22Rv1 (cell line): Measurements from ENCODE around the gene VPS41.
A peak's percentile ranks its signal among the peaks of the same experiment; 100 is the strongest.

Source experiments
- H3K27ac ChIP-seq: fragments of 450-650 bp; 2 replicates; pipeline ENCODE4 v1.5.1; 2017
- ZFX ChIP-seq: fragments of 450-650 bp; IDR thresholded peaks from 2 replicates; pipeline ENCODE4 v1.6.1; 2017; ENCODE audit warnings: antibody characterized with exemption, borderline replicate concordance
- TF ChIP-seq, protein P1 (sequence below): fragments of 450-650 bp; IDR thresholded peaks from 2 replicates; pipeline ENCODE4 v1.5.1; 2017; ENCODE audit warnings: mild to moderate bottlenecking

Gene VPS41

DNA sequence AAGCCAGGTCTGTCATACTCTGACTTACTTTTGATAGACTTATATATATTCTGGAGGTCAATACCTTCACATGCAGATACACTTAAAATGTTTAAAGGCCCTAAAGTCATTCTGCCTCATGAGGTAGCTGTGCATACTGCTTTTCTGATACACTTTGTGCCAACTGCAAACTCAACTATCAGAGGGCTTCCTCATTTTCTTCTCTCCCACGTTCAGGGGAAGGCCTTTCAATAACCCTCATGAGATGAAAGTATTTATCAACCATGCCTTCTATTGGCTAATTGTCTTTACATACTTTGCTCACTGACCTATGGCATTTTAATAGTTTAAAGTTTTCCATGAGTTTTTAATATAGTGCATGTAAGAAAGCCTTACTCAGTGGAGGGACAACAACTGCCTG is 165.1 kb downstream of the VPS41 start:
- no peak overlapping the region for H3K27ac ChIP-seq
- TF ChIP-seq, protein P1, sequence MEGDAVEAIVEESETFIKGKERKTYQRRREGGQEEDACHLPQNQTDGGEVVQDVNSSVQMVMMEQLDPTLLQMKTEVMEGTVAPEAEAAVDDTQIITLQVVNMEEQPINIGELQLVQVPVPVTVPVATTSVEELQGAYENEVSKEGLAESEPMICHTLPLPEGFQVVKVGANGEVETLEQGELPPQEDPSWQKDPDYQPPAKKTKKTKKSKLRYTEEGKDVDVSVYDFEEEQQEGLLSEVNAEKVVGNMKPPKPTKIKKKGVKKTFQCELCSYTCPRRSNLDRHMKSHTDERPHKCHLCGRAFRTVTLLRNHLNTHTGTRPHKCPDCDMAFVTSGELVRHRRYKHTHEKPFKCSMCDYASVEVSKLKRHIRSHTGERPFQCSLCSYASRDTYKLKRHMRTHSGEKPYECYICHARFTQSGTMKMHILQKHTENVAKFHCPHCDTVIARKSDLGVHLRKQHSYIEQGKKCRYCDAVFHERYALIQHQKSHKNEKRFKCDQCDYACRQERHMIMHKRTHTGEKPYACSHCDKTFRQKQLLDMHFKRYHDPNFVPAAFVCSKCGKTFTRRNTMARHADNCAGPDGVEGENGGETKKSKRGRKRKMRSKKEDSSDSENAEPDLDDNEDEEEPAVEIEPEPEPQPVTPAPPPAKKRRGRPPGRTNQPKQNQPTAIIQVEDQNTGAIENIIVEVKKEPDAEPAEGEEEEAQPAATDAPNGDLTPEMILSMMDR, result no peak
- TF ChIP-seq ZFX, result no peak

GRCh38 chr7:38740041-38740440 is 168.9 kb downstream of the VPS41 start:
- TF ChIP-seq ZFX, result no peak
- TF ChIP-seq, protein P1, result no peak
- H3K27ac ChIP-seq, result no peak overlapping the region

DNA sequence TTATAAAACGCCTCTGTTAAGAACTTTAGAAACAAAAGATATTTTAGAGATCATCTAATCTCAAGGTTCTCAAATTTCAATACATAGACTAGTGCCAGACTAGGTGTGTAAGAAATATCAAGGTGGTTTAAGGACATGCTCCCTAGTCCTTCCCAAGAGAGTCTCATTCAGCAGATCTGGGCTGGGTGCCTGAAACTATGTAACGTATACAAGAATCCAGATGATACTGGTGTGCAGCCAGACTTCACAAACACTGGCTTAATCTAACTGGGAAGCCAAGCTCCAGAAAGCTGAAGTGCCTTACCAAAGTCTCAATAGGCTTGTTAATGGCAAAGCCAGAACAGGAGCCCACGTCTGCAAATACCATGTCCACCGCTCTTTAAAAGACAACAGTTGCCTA is 172.9 kb downstream of the VPS41 start:
- TF ChIP-seq, protein P1, result no peak
- TF ChIP-seq ZFX, result no peak
- H3K27ac ChIP-seq, result no peak overlapping the region

DNA sequence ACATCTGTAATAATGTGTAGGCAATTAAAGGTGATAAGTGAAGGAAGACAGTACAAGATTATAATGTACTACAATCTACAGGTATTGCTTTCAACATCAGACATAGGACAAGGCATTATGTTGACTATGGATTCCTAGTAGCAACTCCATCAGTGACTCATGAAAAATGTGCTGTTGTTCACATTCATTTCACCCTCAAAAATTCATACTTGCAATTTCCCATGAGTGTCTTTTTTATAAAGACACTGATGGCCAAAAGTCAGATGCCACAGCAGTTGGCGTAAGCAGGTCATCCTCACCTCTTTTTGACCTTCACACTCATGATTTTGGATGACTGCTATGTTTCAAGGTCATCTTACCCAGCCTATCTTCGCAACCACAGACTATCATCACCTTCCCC is 177.8 kb downstream of the VPS41 start:
- TF ChIP-seq, protein P1, result no peak
- TF ChIP-seq ZFX, result no peak
- H3K27ac ChIP-seq, result no peak overlapping the region

DNA sequence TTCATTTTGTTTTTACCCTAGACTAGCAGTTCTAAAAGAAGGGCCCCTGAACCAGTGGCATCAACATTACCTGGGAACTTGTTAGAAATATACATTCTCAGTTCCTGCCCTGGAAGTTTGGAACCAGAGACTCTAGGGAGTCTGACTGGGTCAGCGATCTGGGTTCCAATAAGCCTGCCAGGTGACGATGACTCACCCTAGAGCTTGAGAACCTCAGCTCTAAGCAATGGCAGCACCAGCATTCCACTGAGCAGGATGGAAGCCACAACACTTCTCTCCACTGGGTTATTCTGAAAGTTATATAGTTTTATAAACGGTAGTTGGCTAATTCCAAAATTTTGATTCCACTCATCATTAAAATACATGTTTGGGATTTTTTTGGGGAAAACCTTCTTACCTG is 180.8 kb downstream of the VPS41 start:
- TF ChIP-seq ZFX, result no peak
- no peak overlapping the region for H3K27ac ChIP-seq

DNA sequence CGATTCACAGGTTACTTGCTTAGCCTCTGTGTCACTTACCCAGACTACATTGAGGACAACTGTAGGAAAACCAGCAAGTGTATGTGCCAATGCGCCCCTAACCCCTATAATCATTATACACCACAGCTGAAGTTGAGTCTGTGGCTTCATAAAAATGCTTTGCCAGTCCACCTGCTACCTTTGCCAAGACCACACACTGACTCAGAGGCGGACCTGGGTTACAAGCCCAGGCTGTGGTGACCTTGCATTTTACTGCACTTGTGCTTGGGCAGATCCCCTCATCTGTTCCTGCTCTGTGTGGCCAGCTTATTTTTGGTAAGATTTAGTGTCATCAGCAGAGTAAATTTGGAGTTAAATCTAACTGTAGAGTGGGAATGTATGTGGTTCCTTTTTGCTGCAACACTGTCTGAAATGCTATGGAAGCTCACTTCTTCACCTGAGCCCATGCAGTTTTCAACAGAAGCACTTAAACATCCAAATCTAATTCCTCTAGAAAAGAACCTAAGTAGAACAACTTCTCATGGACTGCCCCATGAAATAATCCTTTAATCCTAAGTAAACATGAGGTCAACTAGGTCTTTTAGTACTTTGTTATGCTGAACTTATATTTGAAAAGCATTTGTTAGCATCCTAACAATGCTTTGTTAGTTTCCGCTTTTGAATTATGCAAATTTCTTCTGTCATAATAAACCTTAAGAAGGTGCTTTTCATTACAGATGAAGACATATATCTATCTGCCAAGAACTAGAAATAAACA is 181.6 kb downstream of the VPS41 start:
- H3K27ac ChIP-seq, result no peak overlapping the region
- TF ChIP-seq ZFX, result no peak
- TF ChIP-seq, protein P1, result no peak

- TF ChIP-seq, protein P1, result no peak
These were observed 185.7 kb downstream of the VPS41 start for GRCh38 chr7:38723327-38723726.

GRCh38 chr7:38716397-38716796 is 192.6 kb downstream of the VPS41 start:
- no peak for TF ChIP-seq ZFX
- TF ChIP-seq, protein P1, result peak; percentile 19; the same call in 1 of the 2 replicates
- H3K27ac ChIP-seq, result no peak overlapping the region

More at GRCh38 chr7:38723327-38723726, 185.7 kb downstream of the VPS41 start:
- H3K27ac ChIP-seq, result no peak overlapping the region
